AG04450 (cell line): Measurements from ENCODE around the gene DEK. TPM values are rescaled to one million over a fixed set of nuclear protein-coding genes. Genes with fewer than 3 reads are reported as not detected.
A peak's percentile ranks its signal among the peaks of the same experiment; 100 is the strongest.
"Not testable (repeated sequence)": the region's sequence is repeated elsewhere in the genome, so short reads cannot be mapped to it uniquely, and the experiment has no call there.

Experiments used
- CTCF ChIA-PET: fragments of 300-600, 350-600 bp; formaldehyde crosslinking; extraction: SDS; loops from one replicate; lab custom pipeline; 2022; ENCODE audit warnings: antibody characterized with exemption, inconsistent platforms; lab: Charles Lee
- POLR2A ChIA-PET: fragments of 350-600 bp; formaldehyde crosslinking; extraction: SDS; loops from one replicate; lab custom pipeline; 2021; ENCODE audit warnings: antibody characterized with exemption, inconsistent platforms; lab: Yijun Ruan, JAX
- DNase-seq: peaks from one replicate; pipeline ENCODE4 v3.0.0-alpha.2; 2011; ENCODE audit warnings: low read depth, low spot score
- H3K27ac ChIP-seq: one replicate; pipeline ENCODE4 v1.5.1; 2012; ENCODE audit warnings: low read depth, low read length, control low read depth
- H3K27me3 ChIP-seq: one replicate; pipeline ENCODE4 v1.6.0; 2012; ENCODE audit warnings: low read length; ENCODE audit not compliant: control insufficient read depth, insufficient read depth
- H3K4me3 ChIP-seq: 2 replicates; pipeline ENCODE4 v1.5.1; 2011; ENCODE audit warnings: mild to moderate bottlenecking, low read depth, low read length, control low read depth
- H3K9me3 ChIP-seq: 2 replicates; pipeline ENCODE4 v1.5.1; 2012; ENCODE audit warnings: low read length; ENCODE audit not compliant: control insufficient read depth, insufficient read depth
- polyA plus RNA-seq: library from polyadenylated mRNA; depleted of rRNA; stranded (reverse); fragments of >200 nt; gene quantifications from 2 replicates; pipeline ENCODE4 v1.2.3, GENCODE V29; 2011
- TF ChIP-seq, protein P1 (sequence below): IDR thresholded peaks from 2 replicates; pipeline ENCODE4 v1.5.1; 2011; ENCODE audit warnings: low read depth, low read length, control low read depth, inconsistent platforms

DEK gene
- polyA plus RNA-seq, 1 experiment = 68.1 TPM

DNA sequence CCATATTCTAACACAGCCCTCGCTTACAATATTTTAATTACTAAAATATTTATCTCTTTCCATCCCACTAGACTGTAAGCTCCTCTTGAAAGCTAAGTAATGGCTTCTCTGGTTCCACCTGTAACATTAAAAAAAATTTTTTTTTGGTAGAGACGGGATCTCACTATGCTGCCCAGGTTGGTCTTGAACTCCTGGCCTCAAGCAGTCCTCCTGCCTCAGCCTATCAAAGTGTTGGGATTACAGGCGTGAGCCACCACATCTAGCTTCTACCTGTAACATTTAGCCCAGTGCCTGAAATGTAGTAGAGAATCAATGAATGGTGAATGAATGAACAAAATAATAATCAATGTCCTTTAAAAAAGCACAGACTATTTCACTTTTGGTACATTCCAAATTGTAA, 28.8 kb downstream of the DEK start:
- no peak overlapping the region for H3K27ac ChIP-seq
- TF ChIP-seq, protein P1, sequence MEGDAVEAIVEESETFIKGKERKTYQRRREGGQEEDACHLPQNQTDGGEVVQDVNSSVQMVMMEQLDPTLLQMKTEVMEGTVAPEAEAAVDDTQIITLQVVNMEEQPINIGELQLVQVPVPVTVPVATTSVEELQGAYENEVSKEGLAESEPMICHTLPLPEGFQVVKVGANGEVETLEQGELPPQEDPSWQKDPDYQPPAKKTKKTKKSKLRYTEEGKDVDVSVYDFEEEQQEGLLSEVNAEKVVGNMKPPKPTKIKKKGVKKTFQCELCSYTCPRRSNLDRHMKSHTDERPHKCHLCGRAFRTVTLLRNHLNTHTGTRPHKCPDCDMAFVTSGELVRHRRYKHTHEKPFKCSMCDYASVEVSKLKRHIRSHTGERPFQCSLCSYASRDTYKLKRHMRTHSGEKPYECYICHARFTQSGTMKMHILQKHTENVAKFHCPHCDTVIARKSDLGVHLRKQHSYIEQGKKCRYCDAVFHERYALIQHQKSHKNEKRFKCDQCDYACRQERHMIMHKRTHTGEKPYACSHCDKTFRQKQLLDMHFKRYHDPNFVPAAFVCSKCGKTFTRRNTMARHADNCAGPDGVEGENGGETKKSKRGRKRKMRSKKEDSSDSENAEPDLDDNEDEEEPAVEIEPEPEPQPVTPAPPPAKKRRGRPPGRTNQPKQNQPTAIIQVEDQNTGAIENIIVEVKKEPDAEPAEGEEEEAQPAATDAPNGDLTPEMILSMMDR = no peak
- CTCF ChIA-PET = interaction anchor here (1.0 kb wide), 1 partner anchor 268 kb away, joined by 3 read pairs; no protein-coding TSS in a partner anchor
- DNase-seq = no peak
- no peak overlapping the region for H3K4me3 ChIP-seq
- POLR2A ChIA-PET = no interaction called here
- no peaks in the 10 kb centered on the region for H3K9me3 ChIP-seq
- no peaks in the 10 kb centered on the region for H3K27me3 ChIP-seq

DNA sequence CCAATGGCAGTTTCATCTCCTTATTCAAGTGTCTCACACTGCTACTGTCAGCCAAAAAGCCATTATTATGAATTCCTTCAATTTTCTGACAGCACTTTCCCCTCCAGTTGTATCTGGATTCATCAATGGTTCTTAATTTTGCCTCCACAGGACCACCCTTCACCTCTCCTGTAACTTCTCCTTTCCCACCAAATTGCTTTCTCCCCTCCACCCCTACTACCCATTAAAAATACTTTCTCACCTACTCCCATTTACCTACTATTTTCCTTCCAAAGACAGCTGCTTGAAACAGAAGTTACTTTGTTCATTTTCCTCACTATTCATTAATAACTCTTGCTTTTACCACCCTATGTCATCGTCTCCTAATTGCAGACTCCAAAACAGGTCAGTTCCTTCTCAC, 29.8 kb downstream of the DEK start:
- H3K9me3 ChIP-seq = no peaks in the 10 kb centered on the region
- ChIA-PET POLR2A (no interaction called here), CTCF (no interaction called here)
- TF ChIP-seq, protein P1 = no peak
- no peak overlapping the region for H3K4me3 ChIP-seq
- no peaks in the 10 kb centered on the region for H3K27me3 ChIP-seq
- no peak overlapping the region for H3K27ac ChIP-seq
- no peak for DNase-seq

DNA sequence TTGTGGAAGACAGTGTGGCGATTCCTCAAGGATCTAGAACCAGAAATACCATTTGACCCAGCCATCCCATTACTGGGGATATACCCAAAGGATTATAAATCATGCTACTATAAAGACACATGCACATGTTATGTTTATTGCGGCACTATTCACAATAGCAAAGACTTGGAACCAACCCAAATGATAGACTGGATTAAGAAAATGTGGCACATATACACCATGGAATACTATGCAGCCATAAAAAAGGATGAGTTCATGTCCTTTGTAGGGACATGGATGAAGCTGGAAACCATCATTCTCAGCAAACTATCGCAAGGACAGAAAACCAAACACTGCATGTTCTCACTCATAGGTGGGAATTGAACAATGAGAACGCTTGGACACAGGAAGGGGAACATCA, 30.6 kb downstream of the DEK start:
- H3K27me3 ChIP-seq, H3K9me3 ChIP-seq, CTCF ChIA-PET, H3K27ac ChIP-seq, POLR2A ChIA-PET, H3K4me3 ChIP-seq, DNase-seq: not testable (repeated sequence)

DNA sequence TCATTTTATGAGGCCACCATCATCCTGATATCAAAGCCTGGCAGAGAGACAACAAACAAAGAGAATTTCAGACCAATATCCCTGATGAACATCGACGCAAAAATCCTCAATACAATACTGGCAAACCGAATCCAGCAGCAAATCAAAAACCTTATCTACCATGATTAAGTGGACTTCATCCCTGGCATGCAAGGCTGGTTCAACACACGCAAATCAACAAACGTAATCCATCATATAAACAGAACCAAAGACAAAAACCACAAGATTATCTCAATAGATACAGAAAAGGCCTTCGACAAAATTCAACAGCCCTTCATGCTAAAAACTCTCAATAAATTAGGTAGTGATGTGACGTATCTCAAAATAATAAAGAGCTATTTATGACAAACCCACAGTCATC, 32.5 kb downstream of the DEK start:
- H3K27ac ChIP-seq, H3K4me3 ChIP-seq, DNase-seq, CTCF ChIA-PET, POLR2A ChIA-PET, H3K27me3 ChIP-seq, H3K9me3 ChIP-seq: not testable (repeated sequence)

DNA sequence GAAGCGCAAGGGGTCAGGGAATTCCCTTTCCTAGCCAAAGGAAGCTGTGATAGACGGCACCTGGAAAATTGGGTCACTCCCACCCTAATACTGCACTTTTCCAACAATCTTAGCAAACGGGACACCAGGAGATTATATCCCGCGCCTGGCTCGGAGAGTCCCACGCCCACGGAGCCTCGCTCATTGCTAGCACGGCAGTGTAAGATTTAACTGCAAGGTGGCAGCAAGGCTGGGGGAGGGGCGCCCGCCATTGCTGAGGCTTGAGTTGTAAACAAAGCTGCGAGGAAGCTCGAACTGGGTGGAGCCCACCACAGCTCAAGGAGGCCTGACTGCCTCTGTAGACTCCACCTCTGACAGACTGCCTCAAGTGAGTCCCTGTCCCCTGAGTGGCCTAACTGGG, 35.7 kb downstream of the DEK start:
- DNase-seq, H3K27me3 ChIP-seq, POLR2A ChIA-PET, H3K9me3 ChIP-seq, H3K4me3 ChIP-seq, H3K27ac ChIP-seq: not testable (repeated sequence)
- CTCF ChIA-PET = interaction anchor here (0.6 kb wide), 2 partner anchors 36 to 94 kb away, joined by 3 read pairs; partner anchors contain the start of gene DEK

DNA sequence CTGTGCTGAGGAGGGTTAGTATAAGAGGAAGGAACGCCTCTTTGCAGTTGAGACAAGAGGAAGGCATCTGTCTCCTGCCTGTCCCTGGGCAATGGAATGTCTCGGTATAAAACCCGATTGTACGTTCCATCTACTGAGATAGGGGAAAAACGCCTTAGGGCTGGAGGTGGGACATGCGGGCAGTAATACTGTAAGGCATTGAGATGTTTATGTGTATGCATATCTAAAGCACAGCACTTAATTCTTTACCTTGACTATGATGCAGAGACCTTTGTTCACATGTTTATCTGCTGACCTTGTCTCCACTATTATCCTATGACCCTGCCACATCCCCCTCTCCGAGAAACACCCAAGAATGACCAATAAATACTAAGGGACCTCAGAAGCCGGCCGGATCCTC, 37.2 kb downstream of the DEK start:
- DNase-seq, H3K27me3 ChIP-seq, POLR2A ChIA-PET, H3K9me3 ChIP-seq, H3K4me3 ChIP-seq, CTCF ChIA-PET: not testable (repeated sequence)
- H3K27ac ChIP-seq = peak overlapping the region; percentile 32

DNA sequence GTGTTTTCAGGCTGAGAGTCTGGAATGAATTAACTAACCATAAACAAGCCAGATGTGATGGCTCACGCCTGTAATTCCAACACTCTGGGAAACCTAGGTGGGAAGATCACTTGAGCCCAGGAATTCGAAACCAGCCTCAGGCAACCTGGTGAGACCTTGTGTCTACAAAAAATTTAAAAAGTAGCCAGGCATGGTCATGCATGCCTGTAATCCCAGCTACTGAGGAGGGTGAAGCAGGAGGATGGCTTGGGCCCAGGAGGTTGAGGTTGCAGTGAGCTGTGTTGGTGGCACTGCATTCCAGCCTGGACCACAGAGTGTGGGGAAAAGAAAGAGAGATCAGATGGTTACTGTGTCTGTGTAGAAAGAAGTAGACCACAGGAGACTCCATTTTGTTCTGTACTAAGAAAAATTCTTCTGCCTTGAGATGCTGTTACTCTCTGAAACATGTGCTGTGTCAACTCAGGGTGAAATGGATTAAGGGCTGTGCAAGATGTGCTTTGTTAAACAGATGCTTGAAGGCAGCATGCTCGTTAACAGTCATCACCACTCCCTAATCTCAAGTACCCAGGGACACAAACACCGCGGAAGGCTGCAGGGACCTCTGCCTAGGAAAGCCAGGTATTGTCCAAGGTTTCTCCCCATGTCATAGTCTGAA, 37.8 kb downstream of the DEK start:
- H3K4me3 ChIP-seq, CTCF ChIA-PET, H3K9me3 ChIP-seq, H3K27me3 ChIP-seq, POLR2A ChIA-PET: not testable (repeated sequence)
- H3K27ac ChIP-seq = peak overlapping the region; percentile 32
- DNase-seq = peak; percentile 27
